Coronary artery (tissue), 2 donors: Measurements from ENCODE around the gene SCYGR7.

Experiments used
- DNase-seq: peaks from one replicate; pipeline ENCODE4 v3.0.0-alpha.2; 2017; ENCODE audit warnings: low spot score
- H3K27ac ChIP-seq, 2 donors: fragments of 200-600 bp; sonication (generic); one replicate each; pipeline ENCODE4 v1.5.1; 2016 to 2019
- H3K4me3 ChIP-seq: fragments of 200-600 bp; sonication (generic); 2 replicates; pipeline ENCODE4 v1.5.1; 2016; ENCODE audit warnings: mild to moderate bottlenecking, moderate library complexity
- CTCF ChIP-seq: fragments of 200-600 bp; sonication (generic); IDR thresholded peaks from one replicate; pipeline ENCODE4 v1.5.1; 2019; ENCODE audit warnings: antibody characterized with exemption

The SCYGR7 gene

GRCh38 chr2:227772932-227773331 lies 44.8 kb downstream of the SCYGR7 start:
- no peak for TF ChIP-seq CTCF
- DNase-seq: peak; percentile 50
- Histone ChIP-seq H3K4me3 (no peak overlapping the region), H3K27ac (no peak overlapping the region)

GRCh38 chr2:227774011-227774624 lies 46.0 kb downstream of the SCYGR7 start:
- no peak for TF ChIP-seq CTCF
- no peak for DNase-seq
- Histone ChIP-seq H3K4me3 (no peak overlapping the region), H3K27ac (no peak overlapping the region)

- Histone ChIP-seq H3K27ac (no peak overlapping the region), H3K4me3 (no peak overlapping the region)
- TF ChIP-seq CTCF: no peak
- no peak for DNase-seq
Observed at GRCh38 chr2:227774895-227775842, 47.0 kb downstream of the SCYGR7 start.
